Superior temporal gyrus (tissue), 1 donor: ENCODE measurements around the gene SVIP.
A peak's percentile ranks its signal among the peaks of the same experiment; 100 is the strongest.

Experiments used
- DNase-seq: peaks from one replicate; pipeline ENCODE4 v3.0.0-alpha.2; 2016; ENCODE audit errors: extremely low spot score

The SVIP gene, protein sequence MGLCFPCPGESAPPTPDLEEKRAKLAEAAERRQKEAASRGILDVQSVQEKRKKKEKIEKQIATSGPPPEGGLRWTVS

DNA sequence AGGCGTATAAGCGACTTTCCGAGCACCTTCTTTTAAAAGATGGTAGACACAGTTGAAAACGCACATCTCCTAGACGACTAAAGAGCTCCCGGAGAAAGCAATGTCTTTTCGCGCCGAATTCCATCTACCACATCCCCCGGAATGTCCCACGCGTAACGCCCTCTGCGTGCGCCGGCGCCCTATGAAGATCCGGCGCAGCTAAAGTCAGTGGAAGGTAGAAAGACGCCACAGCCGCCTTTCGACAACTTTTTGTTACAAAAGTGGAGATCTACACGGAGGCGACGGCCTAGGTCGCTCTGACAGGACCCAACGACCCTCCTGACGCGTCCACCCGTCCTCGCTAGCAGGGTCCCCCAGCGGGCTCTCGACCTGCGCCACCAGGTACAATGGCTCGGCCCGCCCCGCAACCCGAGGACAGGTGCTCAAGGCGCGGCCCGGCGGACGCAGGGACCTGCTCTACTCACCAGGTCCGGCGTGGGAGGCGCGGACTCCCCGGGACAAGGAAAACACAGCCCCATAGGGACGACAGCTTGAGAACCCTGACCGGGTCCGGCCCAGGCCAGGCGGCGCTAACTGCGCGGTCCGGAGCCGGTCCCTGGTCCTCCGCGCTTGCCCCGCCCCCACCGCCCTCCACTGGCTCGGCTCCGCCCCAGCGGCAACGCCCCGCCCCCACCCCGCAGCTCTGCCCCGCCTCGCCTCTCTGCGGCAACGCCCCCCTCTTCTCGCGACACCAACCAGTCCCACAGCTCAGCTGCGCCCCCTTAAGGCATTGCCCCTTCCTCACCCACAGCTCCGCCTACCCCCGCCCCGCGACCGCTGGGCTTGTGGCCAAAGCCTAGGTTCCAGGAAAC is at the start of gene SVIP:
SVIP (minus strand) TSS at position 571 of the 851 bp plus-strand sequence; CDS start at position 518, 53 bp downstream.
- peak; percentile 95 for DNase-seq

DNA sequence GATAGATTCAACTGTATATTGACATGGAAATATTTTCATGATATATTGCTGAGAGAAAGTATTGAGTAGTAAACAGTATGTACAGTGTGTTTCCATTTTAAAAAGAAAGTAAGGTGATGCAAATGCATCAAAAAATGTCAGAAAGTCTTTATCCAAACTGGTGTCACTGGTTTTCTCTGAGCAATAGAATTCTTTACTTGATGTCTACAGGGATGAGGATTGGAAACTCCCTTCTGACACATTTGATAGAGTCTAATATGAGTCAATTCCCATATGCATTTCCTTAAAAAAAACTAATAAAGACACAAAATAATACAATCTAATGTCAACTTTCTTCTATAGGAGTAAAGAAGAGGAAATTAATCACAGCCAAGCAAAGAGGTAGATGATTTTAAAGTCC is 49.0 kb upstream of the SVIP start:
- no peak for DNase-seq

DNA sequence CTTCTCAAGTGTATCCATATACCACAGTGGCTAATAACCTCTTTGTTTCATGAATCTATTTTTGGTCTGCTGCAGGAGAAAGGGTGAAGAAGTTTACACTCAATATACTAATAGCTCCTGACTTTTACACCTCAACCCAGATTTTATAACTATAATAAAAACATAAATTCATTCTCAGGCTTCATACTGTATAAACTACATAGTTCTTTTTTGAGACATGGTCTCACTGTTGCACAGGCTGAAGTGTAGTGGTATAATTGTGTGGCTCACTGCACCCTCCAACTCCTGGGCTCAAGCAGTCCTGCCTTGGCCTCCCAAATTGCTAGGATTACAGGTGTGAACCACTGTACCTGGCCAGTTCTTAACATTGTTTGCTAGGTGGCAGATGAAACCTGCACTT is 48.4 kb upstream of the SVIP start:
- DNase-seq = no peak

DNA sequence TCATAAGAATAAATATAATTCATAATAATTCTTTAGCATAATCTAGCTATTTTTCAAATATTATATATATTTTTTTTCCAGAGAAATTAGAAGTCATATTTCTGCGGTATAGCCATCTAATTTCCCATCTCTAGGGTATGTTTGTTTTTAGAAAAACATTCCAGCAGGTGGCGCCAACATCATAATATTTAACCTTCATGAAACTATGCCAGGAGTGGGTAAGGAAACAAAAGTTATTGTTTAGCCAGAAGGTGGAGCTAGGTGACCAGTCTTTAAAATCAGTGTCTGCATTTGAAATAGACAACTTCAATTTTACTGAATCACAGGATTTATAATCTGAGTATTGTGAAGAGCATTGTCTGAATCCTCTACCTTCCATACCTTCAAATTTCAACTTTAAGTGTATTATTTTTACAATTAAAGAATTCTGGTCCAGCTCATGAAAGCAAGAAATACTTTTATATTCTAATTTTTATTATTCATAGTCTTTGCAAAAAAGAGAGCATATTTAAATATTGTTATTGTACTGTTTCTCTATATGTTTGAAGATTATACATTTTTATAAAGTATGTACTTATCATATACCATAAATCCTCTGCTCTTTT is 46.4 kb upstream of the SVIP start:
- peak; percentile 96 for DNase-seq

DNA sequence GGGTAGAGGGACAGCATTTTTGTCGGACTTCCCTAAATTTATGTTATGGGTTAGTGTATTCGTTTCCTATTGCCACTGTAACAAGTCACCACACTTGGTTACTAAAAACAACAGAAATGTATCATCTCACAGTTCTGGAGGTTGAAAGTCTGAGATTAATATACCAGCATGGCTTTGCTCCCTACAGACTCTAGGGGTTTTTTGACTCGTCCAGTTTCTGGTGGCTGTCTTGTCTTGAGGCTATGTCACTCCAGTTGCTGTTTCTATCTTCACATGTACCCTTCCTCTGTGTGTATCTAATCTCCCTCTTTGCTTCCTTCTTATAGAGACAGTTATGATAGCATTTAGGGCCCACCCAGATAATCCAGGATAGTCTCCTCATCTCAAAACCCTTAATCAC is 39.7 kb upstream of the SVIP start:
- no peak for DNase-seq

DNA sequence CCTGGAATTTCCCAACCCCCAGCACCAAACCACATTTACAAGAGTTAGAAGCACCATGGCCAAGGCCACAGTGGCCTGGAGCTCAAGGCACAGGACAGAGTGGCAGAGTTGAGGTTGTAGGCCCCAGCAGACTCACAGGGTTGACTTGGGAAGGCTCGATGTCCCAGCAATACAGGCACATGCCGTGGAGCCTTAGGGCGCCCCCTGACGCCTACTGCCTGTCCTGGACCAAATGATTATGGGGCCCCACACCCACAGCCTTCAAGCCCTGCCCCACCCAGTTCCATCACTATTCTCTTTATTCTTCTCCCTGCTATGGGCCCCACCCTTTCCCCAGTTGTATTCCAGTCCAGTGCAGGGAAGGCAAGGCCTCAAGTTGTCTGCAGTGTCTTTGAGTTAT is 30.6 kb upstream of the SVIP start, which contains the start of gene CCDC179:
CCDC179 (minus strand) TSS at position 234 of the 400 bp plus-strand sequence; CDS start at position 181, 53 bp downstream.
- DNase-seq = no peak

DNA sequence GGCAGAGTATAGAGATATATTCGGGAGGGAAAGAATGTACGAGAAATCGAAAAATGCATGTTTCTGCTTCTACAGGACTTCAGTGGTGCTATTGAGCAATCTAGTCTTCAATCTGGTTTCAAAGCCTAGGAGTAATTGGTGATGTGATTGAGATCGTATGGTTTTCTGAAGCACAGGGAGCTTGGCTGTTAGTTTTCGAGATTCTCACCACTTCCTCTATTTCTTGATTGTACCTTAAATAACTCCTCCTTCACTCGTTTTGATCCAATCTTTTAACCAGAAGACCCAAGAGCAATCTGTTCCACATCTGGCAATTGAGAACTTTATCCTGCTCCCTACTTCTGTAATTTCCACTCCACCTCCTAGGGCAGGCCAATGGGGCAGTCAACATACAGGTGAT is 30.2 kb upstream of the SVIP start:
- DNase-seq = no peak

DNA sequence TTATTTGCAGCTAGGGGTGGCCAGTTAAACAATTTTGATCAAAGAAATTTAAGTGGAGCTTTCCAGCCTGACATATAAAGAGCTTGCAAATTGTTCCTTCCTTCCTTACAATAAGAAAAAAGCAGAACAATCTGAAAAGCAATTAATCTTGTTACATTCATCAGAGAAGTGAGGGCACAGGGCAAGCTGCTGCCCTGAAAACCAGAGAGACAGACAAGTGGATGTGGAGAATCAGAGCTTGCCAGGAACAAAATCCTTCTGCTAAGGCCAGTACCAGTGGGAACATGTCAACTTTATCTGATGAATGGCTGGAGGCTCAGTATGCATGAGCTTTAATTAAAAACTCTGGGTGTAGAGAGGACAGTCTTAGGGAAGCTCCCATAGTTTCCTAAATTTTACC is 21.9 kb upstream of the SVIP start:
- no peak for DNase-seq

DNA sequence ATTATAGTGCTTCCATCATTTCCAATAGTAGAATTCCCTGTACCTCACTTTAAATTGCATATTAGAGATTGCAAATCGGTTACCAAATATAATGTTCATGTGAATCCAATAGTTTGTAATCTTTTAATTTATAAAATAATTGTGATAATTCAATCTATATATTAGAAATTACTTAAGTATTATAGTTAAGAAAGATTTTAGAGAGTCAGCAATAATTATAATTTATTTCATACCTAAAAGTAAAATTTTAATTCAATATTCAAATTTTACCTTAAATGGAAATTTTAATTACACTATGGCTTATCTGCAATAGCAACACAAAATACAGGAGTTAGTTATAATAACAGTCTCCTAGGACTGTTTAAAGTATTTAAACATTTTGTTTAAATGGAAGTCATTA is 17.1 kb upstream of the SVIP start:
- no peak for DNase-seq

DNA sequence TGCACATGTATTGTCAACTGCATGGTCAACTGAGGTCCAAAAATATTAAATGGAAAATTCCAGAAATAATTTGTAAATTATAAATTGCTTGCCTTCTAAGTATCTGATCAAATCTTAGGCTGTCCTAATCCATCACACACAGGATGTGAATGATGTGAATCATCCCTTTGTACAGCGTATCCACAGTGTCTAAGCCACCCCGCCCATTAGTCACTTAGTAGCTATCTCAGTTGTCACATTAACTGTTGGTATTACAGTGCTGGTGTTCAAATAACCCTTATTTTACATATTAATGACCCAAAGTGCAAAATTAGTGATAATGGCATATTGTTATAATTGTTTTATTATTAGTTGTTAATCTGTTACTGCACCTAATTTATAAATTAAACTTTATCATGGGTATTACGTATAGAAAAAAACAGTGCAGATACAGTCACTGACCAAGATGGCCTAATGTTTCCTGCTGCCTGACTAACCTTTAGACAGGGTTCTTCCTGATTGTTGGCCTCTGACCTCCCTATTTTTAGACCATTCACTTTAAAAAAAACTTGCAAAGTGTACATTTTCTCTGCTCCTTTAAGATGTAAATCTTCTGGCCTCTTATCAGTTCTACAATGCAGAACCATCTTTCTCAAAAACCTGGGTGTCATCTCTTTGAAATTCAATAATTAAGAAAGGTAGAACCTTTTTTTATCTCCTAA is 2.9 kb upstream of the SVIP start:
- no peak for DNase-seq

DNA sequence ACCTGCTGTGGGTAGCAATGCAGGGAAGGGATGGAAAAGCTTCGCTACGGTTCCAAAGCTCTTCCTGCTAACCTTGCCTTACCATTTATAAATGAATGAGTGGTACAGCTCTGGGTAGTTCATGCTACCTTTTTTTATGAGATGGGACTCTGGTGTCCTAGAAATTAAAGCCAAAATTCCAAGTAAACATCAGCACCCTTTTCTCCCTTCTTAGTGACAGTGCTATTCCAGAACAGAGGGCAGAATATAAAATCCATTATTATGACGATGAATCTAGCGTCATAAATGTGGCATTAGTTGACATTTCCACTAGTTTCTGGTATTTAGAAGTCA is 447 bp upstream of the SVIP start:
- no peak for DNase-seq

DNA sequence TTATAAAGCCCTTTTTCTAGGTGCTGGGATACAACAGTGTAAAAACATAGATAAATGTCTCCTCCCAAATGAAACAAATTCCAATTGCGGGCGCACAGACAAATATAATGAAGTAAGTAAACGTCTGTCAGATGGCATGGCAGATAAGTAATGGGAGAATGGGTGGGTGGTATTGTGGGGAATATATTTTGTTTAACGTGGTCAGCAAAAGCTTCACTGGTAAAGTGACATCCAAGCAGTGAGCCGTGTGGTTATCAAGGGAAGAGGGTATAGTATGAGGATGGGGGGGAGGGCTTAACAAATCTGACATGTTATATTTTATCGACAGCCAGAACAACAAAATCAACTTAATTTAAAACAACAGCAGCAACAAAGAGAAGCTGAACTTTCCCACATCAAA is 1.2 kb downstream of the SVIP start:
- DNase-seq = no peak

DNA sequence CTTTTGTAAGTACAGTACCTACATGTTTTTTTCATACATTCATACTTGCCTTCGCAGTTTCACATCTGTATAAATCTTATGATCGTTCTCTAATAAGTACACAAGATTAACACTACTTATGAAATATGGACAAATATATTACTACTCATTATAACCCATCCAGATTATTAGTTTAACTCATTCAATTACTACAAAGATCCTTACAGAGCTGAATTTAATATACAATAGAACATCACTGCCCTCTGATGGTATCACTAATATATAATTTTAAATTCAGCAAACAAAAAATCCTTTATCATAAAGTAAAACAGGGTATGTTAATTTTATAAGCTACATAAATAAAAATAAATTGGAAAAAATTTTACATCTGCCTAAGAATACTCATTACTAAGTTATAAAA is 7.4 kb downstream of the SVIP start:
- no peak for DNase-seq

DNA sequence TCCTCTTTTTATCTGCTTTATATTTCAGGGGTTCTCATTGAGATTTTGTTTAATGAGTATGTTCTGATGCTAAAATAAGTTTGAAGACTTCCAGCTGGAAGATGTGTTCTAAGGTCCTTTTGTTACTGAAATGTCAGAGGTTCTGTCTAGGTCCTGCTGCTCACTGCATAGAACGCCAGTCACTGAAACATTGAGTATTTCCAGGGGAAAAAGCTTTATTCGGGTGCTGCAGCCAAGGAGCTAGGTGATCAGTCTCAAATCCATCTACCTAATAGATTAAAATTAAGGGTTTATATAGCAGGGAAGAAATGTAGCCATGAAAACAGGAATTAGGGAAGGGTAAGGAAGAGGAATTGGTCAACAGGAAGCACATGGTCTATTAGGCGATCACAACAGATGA is 19.7 kb downstream of the SVIP start:
- no peak for DNase-seq

DNA sequence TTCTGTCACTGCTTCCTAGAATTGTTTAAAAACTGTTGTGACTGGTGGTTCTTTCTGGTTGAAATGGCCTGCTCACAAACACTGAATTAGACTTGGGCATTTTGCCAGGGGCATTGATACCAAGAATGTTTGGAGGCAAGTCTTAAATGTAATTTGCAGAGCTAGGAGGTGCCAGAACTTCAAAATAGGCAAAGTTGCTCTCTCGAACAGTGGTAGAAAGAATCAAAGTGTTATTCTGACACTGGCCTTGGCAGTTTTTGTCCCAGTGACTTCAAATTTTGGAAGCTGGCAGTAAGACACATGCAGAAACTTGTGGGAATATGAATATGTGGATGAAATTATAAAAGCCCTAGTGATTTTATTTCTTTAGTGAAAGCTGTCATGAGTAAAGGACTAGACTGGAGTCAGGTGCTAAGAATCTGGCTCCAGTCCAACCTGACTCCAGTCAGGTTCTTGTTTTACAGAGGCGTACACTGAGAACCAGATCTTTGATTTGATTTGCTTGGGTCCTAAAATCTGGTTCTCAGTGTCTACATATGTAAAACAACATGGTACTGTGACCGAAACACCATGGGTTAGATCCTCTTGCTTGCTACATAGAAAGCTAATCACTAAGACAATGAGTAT is 20.9 kb downstream of the SVIP start:
- DNase-seq = no peak

DNA sequence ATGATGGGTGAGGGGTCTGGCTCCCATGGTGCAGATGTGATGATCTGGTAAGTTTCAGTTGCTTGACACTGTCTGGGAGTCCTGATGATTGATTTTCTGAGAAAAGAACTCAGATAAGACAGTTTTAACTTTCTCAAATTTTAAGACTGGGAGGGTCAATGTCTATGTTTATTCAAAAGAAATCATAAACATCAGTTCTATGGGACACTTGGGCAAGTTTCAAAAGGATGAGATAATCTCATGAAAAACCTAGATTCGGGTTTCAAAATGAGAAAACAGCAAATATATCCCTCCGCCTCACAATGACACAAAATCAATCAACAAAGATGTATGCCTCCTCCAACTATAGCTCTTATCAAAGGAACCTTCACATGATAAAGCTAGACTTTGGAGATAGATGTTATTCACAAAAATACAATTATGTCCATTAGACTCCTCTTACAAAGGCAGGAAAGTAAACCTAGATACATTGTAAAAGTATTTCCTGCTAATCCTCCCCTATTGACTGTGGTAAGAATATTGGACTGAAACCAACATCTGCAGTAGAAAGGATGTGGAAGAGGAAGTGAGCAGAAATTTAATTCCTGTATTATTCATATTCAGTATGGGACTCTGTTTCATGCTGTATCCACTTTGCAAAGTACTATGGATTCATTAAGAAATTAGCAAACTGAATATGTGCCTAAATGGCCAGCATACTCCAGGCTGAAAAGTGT is 21.6 kb downstream of the SVIP start:
- no peak for DNase-seq

DNA sequence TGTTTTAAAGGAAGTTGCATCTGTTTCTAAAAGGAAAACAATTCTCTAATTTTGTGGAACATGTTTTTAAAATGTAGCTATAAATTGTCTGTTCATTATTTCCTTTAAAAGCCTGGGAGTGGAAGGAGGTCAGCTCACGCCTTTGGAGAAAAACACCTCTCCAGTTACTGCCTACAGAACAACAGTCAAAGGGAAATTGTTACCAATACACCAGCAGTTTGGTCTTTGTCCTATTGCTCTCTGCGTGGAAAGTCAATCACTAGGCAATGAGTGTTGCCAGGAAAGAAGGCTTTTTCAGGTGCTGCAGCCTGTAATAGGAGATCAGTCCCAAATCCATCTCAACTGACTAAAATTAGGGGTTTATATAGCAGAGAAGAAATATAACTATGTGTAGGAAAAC is 22.2 kb downstream of the SVIP start:
- DNase-seq = no peak

DNA sequence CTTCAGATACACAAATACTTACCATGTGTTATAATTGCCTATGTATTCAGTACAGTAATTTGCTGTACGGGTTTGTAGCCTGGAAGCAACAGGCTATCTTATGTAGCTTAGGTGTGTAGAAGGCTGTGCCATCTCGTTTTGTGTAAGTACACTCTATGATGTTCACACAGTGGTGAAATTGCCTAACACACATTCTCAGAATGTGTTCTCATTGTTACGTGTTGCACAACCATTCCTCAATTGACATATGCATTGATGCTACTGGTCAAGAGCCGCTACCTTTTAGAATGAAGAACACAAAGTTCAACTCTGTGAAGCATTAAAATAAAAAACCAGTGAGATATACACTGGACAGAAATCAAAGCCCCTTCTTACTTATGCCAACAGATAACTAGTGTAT is 26.7 kb downstream of the SVIP start:
- DNase-seq = no peak

DNA sequence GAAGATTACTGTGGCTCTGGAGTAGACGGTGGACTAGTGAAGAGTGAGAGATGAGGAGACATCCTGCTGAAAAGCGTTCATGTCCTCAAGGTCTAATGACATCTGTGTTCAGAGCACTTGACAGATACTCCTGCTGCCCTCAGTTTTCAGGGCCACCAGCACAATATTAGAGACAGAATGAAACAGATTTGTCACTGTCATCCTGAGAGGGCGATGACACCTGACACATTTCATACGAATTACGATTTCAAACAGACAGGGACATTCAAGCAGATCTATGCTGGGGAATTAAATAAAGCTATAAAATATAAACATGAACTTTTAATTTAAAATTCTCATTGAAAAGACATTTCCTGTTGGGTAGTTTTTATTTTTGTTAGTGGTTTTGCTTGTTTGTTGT is 29.1 kb downstream of the SVIP start:
- DNase-seq = no peak

DNA sequence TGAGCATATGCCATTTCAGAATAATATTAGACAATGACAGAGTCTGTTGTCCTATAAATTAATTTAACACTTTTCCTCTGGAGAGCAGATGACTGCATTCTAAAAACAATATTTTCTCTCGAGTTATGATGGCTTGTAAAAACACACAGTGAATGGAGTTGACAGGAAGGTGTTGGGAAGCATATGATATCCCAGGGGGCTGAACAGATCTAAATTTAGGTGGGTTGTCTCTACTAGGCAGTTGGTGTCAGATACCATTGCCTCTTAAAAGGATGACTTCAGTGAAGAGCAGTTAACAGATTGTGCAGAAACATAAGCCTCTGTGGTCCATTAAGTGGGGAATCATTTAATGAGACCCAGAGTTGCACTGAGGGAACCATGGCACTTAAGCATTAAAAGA is 30.7 kb downstream of the SVIP start:
- DNase-seq = no peak

DNA sequence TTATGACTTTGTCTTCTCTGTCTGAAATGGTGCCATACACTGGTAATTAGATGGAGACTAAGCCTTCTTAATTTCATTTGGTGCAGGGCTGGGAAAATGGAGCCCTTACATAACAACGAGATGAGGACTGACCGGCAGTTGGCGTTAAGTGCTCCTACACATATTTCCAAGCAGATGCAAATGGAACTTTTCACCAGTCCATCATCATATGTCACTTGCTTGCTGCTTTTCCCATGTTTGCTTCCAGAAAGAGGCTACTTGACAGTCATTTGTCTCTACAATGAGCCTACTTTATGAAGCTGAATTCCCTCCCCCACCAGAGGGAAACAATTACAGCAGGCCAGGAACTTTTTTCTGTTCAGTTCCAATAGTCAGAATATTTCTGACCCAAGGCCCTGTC is 32.6 kb downstream of the SVIP start:
- DNase-seq = peak; percentile 55

DNA sequence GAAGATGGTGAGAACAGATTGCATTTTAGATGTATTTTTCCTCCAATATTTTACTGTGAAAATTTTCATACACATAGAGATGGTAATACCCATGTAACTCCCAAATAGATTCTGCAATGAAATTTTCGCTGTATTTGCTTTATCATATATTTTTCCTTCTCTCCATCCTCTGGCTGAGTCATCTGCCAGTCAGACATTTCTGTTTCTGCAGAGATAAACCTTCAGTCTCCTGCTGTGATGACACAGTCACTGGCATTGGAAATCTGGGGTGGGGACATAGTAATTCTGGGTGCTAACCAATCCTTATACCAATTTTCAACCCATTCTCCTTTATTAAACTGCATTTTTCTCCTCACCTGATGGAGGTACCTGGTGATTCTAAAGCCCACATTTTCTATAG is 33.7 kb downstream of the SVIP start:
- DNase-seq = no peak
